WTC11 (cell line): ENCODE measurements around the gene MARCHF7. TPM values are rescaled to one million over a fixed set of nuclear protein-coding genes. Genes with fewer than 3 reads are reported as not detected.
A peak's percentile ranks its signal among the peaks of the same experiment; 100 is the strongest.

ENCODE experiments used
- ATAC-seq: fragments of 200-7000 bp; cut with Tn5 transposase; 2 replicates; pipeline ENCODE4 v1.10.0; 2021; ENCODE audit warnings: mild to moderate bottlenecking, moderate library complexity
- CTCF ChIA-PET: fragments of 300-600 bp; sonication (Branson Sonifier 250); formaldehyde crosslinking; loops from one replicate; lab custom pipeline; 2021; ENCODE audit warnings: antibody characterized with exemption; lab: Charles Lee
- POLR2A ChIA-PET: fragments of 350-600 bp; sonication (Branson Sonifier 250); formaldehyde crosslinking; loops from one replicate; lab custom pipeline; 2021; ENCODE audit warnings: antibody characterized with exemption; lab: Charles Lee
- DNase-seq: peaks from one replicate; pipeline ENCODE4 v3.0.0; 2021; ENCODE audit warnings: low spot score
- H3K27ac Mint-ChIP-seq: 2 replicates; pipeline ENCODE4 v1.8.0; 2021; ENCODE audit warnings: mixed read lengths
- H3K27me3 Mint-ChIP-seq: 2 replicates; pipeline ENCODE4 v1.8.0; 2021; ENCODE audit warnings: low read depth, mild to moderate bottlenecking, moderate library complexity, mixed read lengths
- H3K36me3 Mint-ChIP-seq: 2 replicates; pipeline ENCODE4 v1.8.0; 2021; ENCODE audit warnings: mixed read lengths
- H3K4me1 Mint-ChIP-seq: 2 replicates; pipeline ENCODE4 v1.8.0; 2022; ENCODE audit warnings: mixed read lengths
- H3K4me3 Mint-ChIP-seq: 2 replicates; pipeline ENCODE4 v1.8.0; 2021; ENCODE audit warnings: mild to moderate bottlenecking, moderate library complexity, mixed read lengths
- H3K9me3 Mint-ChIP-seq: 2 replicates; pipeline ENCODE4 v1.8.0; 2021; ENCODE audit warnings: mixed read lengths
- ETV6 ChIP-seq: sonication (generic); formaldehyde crosslinking; IDR thresholded peaks from 2 replicates; pipeline ENCODE4 v1.8.1; 2022; ENCODE audit warnings: mild to moderate bottlenecking, missing genetic modification reagents
- FOXP1 ChIP-seq: sonication (generic); formaldehyde crosslinking; IDR thresholded peaks from 2 replicates; pipeline ENCODE4 v1.8.0; 2022; ENCODE audit warnings: missing genetic modification reagents, mild to moderate bottlenecking, moderate library complexity, borderline replicate concordance
- JUN ChIP-seq: sonication (generic); formaldehyde crosslinking; IDR thresholded peaks from 2 replicates; pipeline ENCODE4 v1.8.0; 2023; ENCODE audit warnings: mild to moderate bottlenecking, missing genetic modification reagents
- RELA ChIP-seq: sonication (generic); formaldehyde crosslinking; IDR thresholded peaks from 2 replicates; pipeline ENCODE4 v1.8.1; 2022; ENCODE audit warnings: missing genetic modification reagents, mild to moderate bottlenecking, borderline replicate concordance
- SMAD4 ChIP-seq: sonication (generic); formaldehyde crosslinking; IDR thresholded peaks from 2 replicates; pipeline ENCODE4 v1.8.0; 2022; ENCODE audit warnings: mild to moderate bottlenecking, missing genetic modification reagents
- ZNF416 ChIP-seq: fragments of 250-450 bp; sonication (Bioruptor Pico); IDR thresholded peaks from 2 replicates; pipeline ENCODE4 v1.9.0; 2021; ENCODE audit warnings: mild to moderate bottlenecking, inconsistent platforms
- total RNA-seq: library from RNA; stranded (reverse); gene quantifications from 3 replicates; pipeline ENCODE4 v1.2.3, GENCODE V29; 2021
- TF ChIP-seq, protein P1 (sequence below): fragments of 250-450 bp; sonication (Bioruptor Pico); IDR thresholded peaks from 2 replicates; pipeline ENCODE4 v2.1.2; 2022; ENCODE audit warnings: mild to moderate bottlenecking, moderate library complexity
- TF ChIP-seq, protein P2 (sequence below): sonication (generic); formaldehyde crosslinking; IDR thresholded peaks from 2 replicates; pipeline ENCODE4 v1.8.1; 2023; ENCODE audit warnings: mild to moderate bottlenecking, missing genetic modification reagents, borderline replicate concordance
- TF ChIP-seq, protein P3 (sequence below): sonication (generic); formaldehyde crosslinking; IDR thresholded peaks from 2 replicates; pipeline ENCODE4 v1.8.0; 2022; ENCODE audit warnings: missing genetic modification reagents
- TF ChIP-seq, protein P4 (sequence below): sonication (generic); formaldehyde crosslinking; IDR thresholded peaks from 2 replicates; pipeline ENCODE4 v1.8.1; 2022; ENCODE audit warnings: low read depth, mild to moderate bottlenecking, moderate library complexity, missing genetic modification reagents, borderline replicate concordance

MARCHF7 gene
- total RNA-seq, 1 experiment from 2014 or later = 84.0 TPM

DNA sequence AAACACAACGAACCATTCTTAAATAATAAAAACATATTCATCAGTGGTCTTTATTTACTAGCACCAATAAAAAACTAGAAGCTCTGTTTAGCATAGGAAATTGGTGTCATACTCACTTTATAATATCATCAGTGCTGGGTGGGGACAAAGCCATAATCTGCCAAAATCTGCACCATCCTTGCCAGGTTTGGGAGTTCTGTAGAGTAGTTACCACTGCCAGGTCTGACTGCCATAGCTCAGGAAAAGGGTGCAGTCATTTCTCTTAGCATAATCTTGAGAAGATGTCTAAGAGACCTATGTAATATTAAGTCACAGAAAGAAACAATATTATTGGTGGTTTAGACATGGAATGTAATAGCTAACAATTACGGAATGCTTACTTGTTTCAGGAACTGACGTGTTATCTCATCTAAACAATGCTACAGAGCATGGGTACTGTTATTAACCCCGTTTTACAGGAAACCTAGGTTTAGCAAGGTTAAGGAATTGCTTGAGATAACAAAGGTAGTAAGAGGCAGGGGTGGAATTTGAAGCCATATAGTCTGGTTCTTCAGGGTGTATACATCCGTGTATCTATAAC, 1.6 kb upstream of the MARCHF7 start (continued):
- TF ChIP-seq ETV6 (CRISPR knock-in tag) (no peak), ZNF416 (CRISPR knock-in tag) (no peak), SMAD4 (CRISPR knock-in tag) (no peak), RELA (CRISPR knock-in tag) (no peak)
- TF ChIP-seq, protein P1, sequence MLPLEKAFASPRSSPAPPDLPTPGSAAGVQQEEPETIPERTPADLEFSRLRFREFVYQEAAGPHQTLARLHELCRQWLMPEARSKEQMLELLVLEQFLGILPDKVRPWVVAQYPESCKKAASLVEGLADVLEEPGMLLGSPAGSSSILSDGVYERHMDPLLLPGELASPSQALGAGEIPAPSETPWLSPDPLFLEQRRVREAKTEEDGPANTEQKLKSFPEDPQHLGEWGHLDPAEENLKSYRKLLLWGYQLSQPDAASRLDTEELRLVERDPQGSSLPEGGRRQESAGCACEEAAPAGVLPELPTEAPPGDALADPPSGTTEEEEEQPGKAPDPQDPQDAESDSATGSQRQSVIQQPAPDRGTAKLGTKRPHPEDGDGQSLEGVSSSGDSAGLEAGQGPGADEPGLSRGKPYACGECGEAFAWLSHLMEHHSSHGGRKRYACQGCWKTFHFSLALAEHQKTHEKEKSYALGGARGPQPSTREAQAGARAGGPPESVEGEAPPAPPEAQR (CRISPR knock-in tag) = no peak
- TF ChIP-seq, all 79 proteins: peak for 0

DNA sequence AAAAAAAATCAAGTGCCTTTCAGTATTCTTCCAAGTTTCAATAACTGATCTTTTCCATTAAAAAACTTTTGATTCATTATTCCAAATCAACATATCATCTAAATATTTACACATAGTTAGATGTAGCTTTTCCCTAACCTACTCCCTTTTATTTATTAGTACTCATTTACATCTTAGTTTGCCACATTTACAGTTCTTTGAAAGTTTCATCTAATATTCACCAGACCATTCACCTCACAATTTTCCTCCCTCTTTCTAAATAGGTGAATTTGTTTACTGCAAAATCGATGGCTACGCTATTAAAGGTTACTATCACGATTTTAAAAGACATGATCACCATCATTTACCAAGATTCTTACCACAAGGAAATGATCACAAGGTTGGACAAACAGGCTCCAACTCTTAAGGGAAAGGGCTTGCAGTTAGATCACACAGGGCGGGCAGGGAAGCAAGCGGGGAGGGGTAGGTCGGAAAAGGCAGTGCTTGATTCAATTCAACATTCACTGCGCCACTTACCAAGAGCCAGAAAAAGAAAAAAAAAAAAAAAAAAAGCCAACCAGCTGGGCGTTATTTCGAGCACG, 654 bp upstream of the MARCHF7 start:
- CTCF ChIA-PET = interaction anchor here (0.6 to 1.5 kb wide), 5 partner anchors 44 to 1237 kb away, joined by 4 to 16 read pairs (median 5); no protein-coding TSS in a partner anchor
- H3K36me3 Mint-ChIP-seq = peaks cover 15% of the 10 kb centered on the region
- H3K9me3 Mint-ChIP-seq = no peaks in the 10 kb centered on the region
- ATAC-seq = no peak
- TF ChIP-seq, protein P2, sequence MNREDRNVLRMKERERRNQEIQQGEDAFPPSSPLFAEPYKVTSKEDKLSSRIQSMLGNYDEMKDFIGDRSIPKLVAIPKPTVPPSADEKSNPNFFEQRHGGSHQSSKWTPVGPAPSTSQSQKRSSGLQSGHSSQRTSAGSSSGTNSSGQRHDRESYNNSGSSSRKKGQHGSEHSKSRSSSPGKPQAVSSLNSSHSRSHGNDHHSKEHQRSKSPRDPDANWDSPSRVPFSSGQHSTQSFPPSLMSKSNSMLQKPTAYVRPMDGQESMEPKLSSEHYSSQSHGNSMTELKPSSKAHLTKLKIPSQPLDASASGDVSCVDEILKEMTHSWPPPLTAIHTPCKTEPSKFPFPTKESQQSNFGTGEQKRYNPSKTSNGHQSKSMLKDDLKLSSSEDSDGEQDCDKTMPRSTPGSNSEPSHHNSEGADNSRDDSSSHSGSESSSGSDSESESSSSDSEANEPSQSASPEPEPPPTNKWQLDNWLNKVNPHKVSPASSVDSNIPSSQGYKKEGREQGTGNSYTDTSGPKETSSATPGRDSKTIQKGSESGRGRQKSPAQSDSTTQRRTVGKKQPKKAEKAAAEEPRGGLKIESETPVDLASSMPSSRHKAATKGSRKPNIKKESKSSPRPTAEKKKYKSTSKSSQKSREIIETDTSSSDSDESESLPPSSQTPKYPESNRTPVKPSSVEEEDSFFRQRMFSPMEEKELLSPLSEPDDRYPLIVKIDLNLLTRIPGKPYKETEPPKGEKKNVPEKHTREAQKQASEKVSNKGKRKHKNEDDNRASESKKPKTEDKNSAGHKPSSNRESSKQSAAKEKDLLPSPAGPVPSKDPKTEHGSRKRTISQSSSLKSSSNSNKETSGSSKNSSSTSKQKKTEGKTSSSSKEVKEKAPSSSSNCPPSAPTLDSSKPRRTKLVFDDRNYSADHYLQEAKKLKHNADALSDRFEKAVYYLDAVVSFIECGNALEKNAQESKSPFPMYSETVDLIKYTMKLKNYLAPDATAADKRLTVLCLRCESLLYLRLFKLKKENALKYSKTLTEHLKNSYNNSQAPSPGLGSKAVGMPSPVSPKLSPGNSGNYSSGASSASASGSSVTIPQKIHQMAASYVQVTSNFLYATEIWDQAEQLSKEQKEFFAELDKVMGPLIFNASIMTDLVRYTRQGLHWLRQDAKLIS = no peak
- TF ChIP-seq, protein P3, sequence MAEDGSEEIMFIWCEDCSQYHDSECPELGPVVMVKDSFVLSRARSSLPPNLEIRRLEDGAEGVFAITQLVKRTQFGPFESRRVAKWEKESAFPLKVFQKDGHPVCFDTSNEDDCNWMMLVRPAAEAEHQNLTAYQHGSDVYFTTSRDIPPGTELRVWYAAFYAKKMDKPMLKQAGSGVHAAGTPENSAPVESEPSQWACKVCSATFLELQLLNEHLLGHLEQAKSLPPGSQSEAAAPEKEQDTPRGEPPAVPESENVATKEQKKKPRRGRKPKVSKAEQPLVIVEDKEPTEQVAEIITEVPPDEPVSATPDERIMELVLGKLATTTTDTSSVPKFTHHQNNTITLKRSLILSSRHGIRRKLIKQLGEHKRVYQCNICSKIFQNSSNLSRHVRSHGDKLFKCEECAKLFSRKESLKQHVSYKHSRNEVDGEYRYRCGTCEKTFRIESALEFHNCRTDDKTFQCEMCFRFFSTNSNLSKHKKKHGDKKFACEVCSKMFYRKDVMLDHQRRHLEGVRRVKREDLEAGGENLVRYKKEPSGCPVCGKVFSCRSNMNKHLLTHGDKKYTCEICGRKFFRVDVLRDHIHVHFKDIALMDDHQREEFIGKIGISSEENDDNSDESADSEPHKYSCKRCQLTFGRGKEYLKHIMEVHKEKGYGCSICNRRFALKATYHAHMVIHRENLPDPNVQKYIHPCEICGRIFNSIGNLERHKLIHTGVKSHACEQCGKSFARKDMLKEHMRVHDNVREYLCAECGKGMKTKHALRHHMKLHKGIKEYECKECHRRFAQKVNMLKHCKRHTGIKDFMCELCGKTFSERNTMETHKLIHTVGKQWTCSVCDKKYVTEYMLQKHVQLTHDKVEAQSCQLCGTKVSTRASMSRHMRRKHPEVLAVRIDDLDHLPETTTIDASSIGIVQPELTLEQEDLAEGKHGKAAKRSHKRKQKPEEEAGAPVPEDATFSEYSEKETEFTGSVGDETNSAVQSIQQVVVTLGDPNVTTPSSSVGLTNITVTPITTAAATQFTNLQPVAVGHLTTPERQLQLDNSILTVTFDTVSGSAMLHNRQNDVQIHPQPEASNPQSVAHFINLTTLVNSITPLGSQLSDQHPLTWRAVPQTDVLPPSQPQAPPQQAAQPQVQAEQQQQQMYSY (CRISPR knock-in tag) = 0 out of 2 replicates have a peak, but pooled peaks have one; percentile 0
- TF ChIP-seq, all 79 proteins: peak for 1
- Mint-ChIP-seq H3K27ac (peak overlapping the region; percentile 98), H3K27me3 (no peaks in the 10 kb centered on the region), H3K4me3 (peak overlapping the region; percentile 84), H3K4me1 (peaks cover 40% of the 10 kb centered on the region)
- POLR2A ChIA-PET = interaction anchor here (0.6 to 4.2 kb wide), 15 partner anchors 11 to 424 kb away, joined by 3 to 73 read pairs (median 4); partner anchors contain the start of gene BAZ2B
- DNase-seq = no peak

DNA sequence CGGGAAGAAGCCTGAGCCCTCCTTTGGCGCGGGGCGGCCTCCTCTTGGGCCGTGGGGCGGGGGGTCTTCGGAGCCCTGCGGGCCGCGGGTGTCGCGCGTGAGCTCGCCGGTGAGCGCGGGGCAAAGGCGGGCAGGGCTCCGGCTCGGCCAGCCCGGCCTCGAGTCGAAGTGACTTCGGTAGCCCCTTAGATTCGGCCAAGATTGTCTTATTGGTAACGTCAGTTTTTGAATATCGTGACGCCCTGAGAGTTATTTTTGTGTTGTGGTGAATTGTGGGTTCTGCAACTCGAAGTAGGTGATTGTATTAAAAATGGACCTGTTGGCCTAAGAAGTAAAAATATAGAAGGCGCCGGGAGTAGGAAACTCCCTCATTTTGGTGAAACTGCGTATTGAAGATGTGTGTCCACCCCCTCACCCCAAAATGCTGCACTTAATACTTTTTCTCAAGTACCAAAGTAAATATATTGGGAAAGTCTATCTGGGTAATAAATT, 669 bp downstream of the MARCHF7 start:
- TF ChIP-seq JUN = 0 out of 2 replicates have a peak, but pooled peaks have one; percentile 9
- TF ChIP-seq, protein P4, sequence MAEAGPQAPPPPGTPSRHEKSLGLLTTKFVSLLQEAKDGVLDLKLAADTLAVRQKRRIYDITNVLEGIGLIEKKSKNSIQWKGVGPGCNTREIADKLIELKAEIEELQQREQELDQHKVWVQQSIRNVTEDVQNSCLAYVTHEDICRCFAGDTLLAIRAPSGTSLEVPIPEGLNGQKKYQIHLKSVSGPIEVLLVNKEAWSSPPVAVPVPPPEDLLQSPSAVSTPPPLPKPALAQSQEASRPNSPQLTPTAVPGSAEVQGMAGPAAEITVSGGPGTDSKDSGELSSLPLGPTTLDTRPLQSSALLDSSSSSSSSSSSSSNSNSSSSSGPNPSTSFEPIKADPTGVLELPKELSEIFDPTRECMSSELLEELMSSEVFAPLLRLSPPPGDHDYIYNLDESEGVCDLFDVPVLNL (CRISPR knock-in tag) = 0 out of 2 replicates have a peak, but pooled peaks have one; percentile 55
- TF ChIP-seq FOXP1 (CRISPR knock-in tag) = no peak
- Mint-ChIP-seq H3K9me3 (no peaks in the 10 kb centered on the region), H3K27me3 (no peaks in the 10 kb centered on the region), H3K27ac (peak overlapping the region; percentile 100), H3K4me3 (peak overlapping the region; percentile 99), H3K4me1 (peaks cover 46% of the 10 kb centered on the region), H3K36me3 (peaks cover 21% of the 10 kb centered on the region)
- DNase-seq (no peak), ATAC-seq (no peak)
- POLR2A ChIA-PET = interaction anchor here (1.1 to 4.2 kb wide), 4 partner anchors 42 to 135 kb away, joined by 4 to 73 read pairs (median 6); partner anchors contain the start of gene BAZ2B
- CTCF ChIA-PET = interaction anchor here (0.6 to 1.5 kb wide), 2 partner anchors 98 to 156 kb away, joined by 3 to 16 read pairs; no protein-coding TSS in a partner anchor
